ENCODE data around the gene SUSD3.

- no peak for TF ChIP-seq REST (IDR thresholded peaks at IDR 0.05)
- TF ChIP-seq, protein P1, sequence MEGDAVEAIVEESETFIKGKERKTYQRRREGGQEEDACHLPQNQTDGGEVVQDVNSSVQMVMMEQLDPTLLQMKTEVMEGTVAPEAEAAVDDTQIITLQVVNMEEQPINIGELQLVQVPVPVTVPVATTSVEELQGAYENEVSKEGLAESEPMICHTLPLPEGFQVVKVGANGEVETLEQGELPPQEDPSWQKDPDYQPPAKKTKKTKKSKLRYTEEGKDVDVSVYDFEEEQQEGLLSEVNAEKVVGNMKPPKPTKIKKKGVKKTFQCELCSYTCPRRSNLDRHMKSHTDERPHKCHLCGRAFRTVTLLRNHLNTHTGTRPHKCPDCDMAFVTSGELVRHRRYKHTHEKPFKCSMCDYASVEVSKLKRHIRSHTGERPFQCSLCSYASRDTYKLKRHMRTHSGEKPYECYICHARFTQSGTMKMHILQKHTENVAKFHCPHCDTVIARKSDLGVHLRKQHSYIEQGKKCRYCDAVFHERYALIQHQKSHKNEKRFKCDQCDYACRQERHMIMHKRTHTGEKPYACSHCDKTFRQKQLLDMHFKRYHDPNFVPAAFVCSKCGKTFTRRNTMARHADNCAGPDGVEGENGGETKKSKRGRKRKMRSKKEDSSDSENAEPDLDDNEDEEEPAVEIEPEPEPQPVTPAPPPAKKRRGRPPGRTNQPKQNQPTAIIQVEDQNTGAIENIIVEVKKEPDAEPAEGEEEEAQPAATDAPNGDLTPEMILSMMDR (IDR thresholded peaks at IDR 0.05; ENCODE audit: low read depth, low read length, missing input control), result no peak
- no peak for TF ChIP-seq EGR1 (IDR thresholded peaks at IDR 0.05; ENCODE audit: low read depth in 2 of 2)
- no peak for TF ChIP-seq SP1 (IDR thresholded peaks at IDR 0.05)
- no peak for TF ChIP-seq MAX (IDR thresholded peaks at IDR 0.05)
- no peak for TF ChIP-seq YY1 (IDR thresholded peaks at IDR 0.05)
- TF ChIP-seq TAF1 (conservative IDR thresholded peaks at IDR 0.05), result no peak
- TF ChIP-seq, protein P2, sequence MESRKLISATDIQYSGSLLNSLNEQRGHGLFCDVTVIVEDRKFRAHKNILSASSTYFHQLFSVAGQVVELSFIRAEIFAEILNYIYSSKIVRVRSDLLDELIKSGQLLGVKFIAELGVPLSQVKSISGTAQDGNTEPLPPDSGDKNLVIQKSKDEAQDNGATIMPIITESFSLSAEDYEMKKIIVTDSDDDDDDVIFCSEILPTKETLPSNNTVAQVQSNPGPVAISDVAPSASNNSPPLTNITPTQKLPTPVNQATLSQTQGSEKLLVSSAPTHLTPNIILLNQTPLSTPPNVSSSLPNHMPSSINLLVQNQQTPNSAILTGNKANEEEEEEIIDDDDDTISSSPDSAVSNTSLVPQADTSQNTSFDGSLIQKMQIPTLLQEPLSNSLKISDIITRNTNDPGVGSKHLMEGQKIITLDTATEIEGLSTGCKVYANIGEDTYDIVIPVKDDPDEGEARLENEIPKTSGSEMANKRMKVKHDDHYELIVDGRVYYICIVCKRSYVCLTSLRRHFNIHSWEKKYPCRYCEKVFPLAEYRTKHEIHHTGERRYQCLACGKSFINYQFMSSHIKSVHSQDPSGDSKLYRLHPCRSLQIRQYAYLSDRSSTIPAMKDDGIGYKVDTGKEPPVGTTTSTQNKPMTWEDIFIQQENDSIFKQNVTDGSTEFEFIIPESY (IDR thresholded peaks at IDR 0.05), result no peak
- no peak for TF ChIP-seq FOXA1 (IDR thresholded peaks at IDR 0.05)
- TF ChIP-seq RAD21 (IDR thresholded peaks at IDR 0.05), result no peak
- TF ChIP-seq JUND (IDR thresholded peaks at IDR 0.05), result no peak
- no peak for TF ChIP-seq RXRA (IDR thresholded peaks at IDR 0.05)
- TF ChIP-seq NR2F2 (IDR thresholded peaks at IDR 0.05), result no peak
- no peak for TF ChIP-seq FOXA2 (IDR thresholded peaks at IDR 0.05)
Observed at GRCh38 chr9:93100276-93100636, 41.8 kb downstream of the SUSD3 start.
